KMS-11 (cell line): ENCODE measurements around the gene GLB1L3.

Source experiments
- H2AFZ ChIP-seq: fragments of 200-600 bp; sonication (generic); 2 replicates; pipeline ENCODE4 v1.6.1; 2016; ENCODE audit warnings: antibody characterized with exemption, mixed run types, low read depth
- H3K27ac ChIP-seq: fragments of 200-600 bp; sonication (generic); 2 replicates; pipeline ENCODE4 v1.6.1; 2016; ENCODE audit warnings: mild to moderate bottlenecking, mixed run types
- H3K27me3 ChIP-seq: fragments of 200-600 bp; sonication (generic); 2 replicates; pipeline ENCODE4 v1.6.1; 2017; ENCODE audit warnings: mild to moderate bottlenecking, low read depth, mixed run types, moderate library complexity; ENCODE audit not compliant: insufficient read depth
- H3K36me3 ChIP-seq: fragments of 200-600 bp; sonication (generic); 2 replicates; pipeline ENCODE4 v1.6.1; 2017; ENCODE audit warnings: mild to moderate bottlenecking, mixed run types; ENCODE audit not compliant: insufficient read depth
- H3K4me1 ChIP-seq: fragments of 200-600 bp; sonication (generic); 2 replicates; pipeline ENCODE4 v1.6.1; 2016; ENCODE audit warnings: mild to moderate bottlenecking, low read depth, mixed run types; ENCODE audit not compliant: poor library complexity, severe bottlenecking
- H3K4me2 ChIP-seq: fragments of 200-600 bp; sonication (generic); 2 replicates; pipeline ENCODE4 v1.7.0; 2016; ENCODE audit warnings: mild to moderate bottlenecking, mixed run types
- H3K4me3 ChIP-seq: fragments of 200-600 bp; sonication (generic); IDR thresholded peaks from 2 replicates; pipeline ENCODE4 v1.6.1; 2017; ENCODE audit warnings: low read depth, low read length, mixed read lengths; ENCODE audit not compliant: insufficient read depth
- H3K79me2 ChIP-seq: fragments of 200-600 bp; sonication (generic); 2 replicates; pipeline ENCODE4 v1.6.1; 2016; ENCODE audit warnings: low read depth, mixed run types; ENCODE audit not compliant: insufficient read depth
- H3K9ac ChIP-seq: fragments of 200-600 bp; sonication (generic); 2 replicates; pipeline ENCODE4 v1.6.1; 2016; ENCODE audit warnings: mild to moderate bottlenecking, mixed run types
- H4K20me1 ChIP-seq: fragments of 200-600 bp; sonication (generic); 2 replicates; pipeline ENCODE4 v1.6.1; 2016; ENCODE audit warnings: mild to moderate bottlenecking, mixed run types; ENCODE audit not compliant: insufficient read depth
- TF ChIP-seq, protein P1 (sequence below): fragments of 200-600 bp; sonication (generic); conservative IDR thresholded peaks from 2 replicates; pipeline ENCODE4 v1.6.1; 2017; ENCODE audit warnings: low read depth, mild to moderate bottlenecking, antibody characterized with exemption, low read length, moderate library complexity, mixed read lengths

The GLB1L3 gene

DNA sequence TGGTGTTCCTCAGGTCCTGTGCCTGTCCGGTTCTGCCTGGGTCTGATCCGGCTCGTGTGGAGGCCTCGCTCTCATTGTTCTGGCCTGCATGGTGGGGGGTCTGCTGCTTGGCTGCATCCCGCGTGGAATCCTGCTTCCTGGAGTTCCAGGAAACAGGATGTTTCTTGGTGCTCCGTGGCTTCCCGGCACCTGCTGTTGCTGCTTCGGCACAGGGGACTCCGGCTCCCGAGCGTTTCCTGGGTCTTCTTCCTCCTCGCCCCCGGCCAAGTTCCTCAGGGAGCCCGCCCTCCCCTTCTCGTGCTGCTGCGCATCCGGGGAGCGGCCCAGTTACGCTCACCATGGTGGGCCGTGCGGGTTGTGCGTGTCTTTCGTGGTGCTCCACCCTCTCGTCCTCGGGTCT is 85.5 kb downstream of the GLB1L3 start:
- H3K79me2 ChIP-seq, result no peaks in the 10 kb centered on the region
- H4K20me1 ChIP-seq, result no peaks in the 10 kb centered on the region
- no peaks in the 10 kb centered on the region for H3K36me3 ChIP-seq
- no peak overlapping the region for H3K27ac ChIP-seq
- TF ChIP-seq, protein P1, sequence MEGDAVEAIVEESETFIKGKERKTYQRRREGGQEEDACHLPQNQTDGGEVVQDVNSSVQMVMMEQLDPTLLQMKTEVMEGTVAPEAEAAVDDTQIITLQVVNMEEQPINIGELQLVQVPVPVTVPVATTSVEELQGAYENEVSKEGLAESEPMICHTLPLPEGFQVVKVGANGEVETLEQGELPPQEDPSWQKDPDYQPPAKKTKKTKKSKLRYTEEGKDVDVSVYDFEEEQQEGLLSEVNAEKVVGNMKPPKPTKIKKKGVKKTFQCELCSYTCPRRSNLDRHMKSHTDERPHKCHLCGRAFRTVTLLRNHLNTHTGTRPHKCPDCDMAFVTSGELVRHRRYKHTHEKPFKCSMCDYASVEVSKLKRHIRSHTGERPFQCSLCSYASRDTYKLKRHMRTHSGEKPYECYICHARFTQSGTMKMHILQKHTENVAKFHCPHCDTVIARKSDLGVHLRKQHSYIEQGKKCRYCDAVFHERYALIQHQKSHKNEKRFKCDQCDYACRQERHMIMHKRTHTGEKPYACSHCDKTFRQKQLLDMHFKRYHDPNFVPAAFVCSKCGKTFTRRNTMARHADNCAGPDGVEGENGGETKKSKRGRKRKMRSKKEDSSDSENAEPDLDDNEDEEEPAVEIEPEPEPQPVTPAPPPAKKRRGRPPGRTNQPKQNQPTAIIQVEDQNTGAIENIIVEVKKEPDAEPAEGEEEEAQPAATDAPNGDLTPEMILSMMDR, result no peak
- no peak overlapping the region for H3K4me3 ChIP-seq
- H3K9ac ChIP-seq, result no peak overlapping the region
- no peaks in the 10 kb centered on the region for H3K27me3 ChIP-seq
- H3K4me1 ChIP-seq, result no peaks in the 10 kb centered on the region
- H3K4me2 ChIP-seq, result no peak overlapping the region
- no peak overlapping the region for H2AFZ ChIP-seq

DNA sequence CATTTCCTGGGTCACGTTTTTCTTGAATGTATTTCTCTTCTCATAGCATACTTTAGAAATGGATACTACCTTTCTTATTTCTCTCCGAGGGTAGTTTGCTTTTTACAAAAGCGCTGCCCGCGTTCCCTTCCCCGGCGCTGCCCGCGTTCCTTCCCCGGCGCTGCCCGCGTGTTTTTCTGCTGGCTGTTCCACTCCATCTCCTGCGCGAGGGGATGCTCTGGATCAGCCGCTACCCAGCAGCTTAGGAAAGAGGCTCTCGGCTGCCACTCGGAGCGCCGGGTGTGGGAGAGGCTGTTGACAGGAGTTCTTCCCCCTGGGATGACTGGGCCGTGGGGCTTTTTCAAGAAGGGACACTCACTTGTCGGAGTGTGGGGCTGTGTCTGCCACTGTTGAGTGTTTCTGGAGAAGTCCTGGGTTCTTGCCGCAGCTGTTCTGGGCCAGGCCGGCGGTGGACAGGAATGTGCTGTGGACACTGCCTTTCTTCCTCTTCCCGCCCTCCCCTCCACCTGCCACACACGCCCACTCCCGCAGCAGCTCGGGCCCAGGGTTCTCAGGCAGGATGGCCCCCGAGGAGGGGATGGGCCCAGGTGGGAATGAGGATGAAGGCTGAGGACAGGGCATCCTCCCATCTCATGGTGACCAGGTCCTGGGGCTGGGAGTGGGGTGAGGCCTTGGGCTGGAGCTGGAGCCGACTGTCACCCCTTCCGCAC is 86.2 kb downstream of the GLB1L3 start:
- Histone ChIP-seq H3K79me2 (no peaks in the 10 kb centered on the region), H3K9ac (no peak overlapping the region), H3K27me3 (no peaks in the 10 kb centered on the region), H2AFZ (no peak overlapping the region), H3K4me1 (no peaks in the 10 kb centered on the region), H3K27ac (no peak overlapping the region), H3K36me3 (no peaks in the 10 kb centered on the region), H3K4me2 (no peak overlapping the region), H4K20me1 (no peaks in the 10 kb centered on the region), H3K4me3 (no peak overlapping the region)
- TF ChIP-seq, protein P1, result no peak

- Histone ChIP-seq H3K27me3 (no peaks in the 10 kb centered on the region), H4K20me1 (no peaks in the 10 kb centered on the region), H3K27ac (no peak overlapping the region), H3K9ac (no peak overlapping the region), H3K36me3 (no peaks in the 10 kb centered on the region), H2AFZ (no peak overlapping the region), H3K4me3 (no peak overlapping the region), H3K4me1 (no peaks in the 10 kb centered on the region), H3K4me2 (no peak overlapping the region), H3K79me2 (no peaks in the 10 kb centered on the region)
- TF ChIP-seq, protein P1, result no peak
Observed at GRCh38 chr11:134363161-134363560, 87.0 kb downstream of the GLB1L3 start.

DNA sequence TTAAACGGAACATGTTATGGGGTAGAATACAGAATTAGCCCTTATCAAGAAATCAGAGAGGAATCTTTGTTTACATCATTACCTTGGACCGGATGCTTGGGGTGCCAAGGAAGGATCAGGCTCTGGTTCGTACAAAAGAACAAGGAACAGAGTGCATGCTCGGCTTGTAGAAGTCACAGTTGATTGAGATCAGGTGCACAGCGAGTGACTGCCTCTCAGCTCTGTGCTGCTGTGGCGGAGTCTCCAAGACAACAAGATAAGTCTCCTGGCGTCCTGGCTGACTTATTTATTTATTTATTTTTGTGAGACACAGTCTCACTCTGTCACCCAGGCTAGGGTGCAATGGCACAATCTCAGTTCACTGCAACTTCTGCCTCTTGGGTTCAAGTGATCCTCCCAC is 87.4 kb downstream of the GLB1L3 start:
- no peaks in the 10 kb centered on the region for H4K20me1 ChIP-seq
- no peaks in the 10 kb centered on the region for H3K27me3 ChIP-seq
- no peak overlapping the region for H3K9ac ChIP-seq
- H3K4me2 ChIP-seq, result no peak overlapping the region
- H3K79me2 ChIP-seq, result no peaks in the 10 kb centered on the region
- no peaks in the 10 kb centered on the region for H3K36me3 ChIP-seq
- H2AFZ ChIP-seq, result no peak overlapping the region
- no peaks in the 10 kb centered on the region for H3K4me1 ChIP-seq
- TF ChIP-seq, protein P1, result no peak
- H3K4me3 ChIP-seq, result no peak overlapping the region
- H3K27ac ChIP-seq, result no peak overlapping the region
